HG03039 (cell line): Measurements from ENCODE around the gene EPAS1.
A peak's percentile ranks its signal among the peaks of the same experiment; 100 is the strongest.

Experiments used
- ATAC-seq: cut with Tn5 transposase; IDR thresholded peaks from one replicate; pipeline ENCODE4 v1.9.1; 2021; ENCODE audit warnings: mild to moderate bottlenecking, moderate library complexity; ENCODE audit not compliant: unreplicated experiment

The EPAS1 gene

DNA sequence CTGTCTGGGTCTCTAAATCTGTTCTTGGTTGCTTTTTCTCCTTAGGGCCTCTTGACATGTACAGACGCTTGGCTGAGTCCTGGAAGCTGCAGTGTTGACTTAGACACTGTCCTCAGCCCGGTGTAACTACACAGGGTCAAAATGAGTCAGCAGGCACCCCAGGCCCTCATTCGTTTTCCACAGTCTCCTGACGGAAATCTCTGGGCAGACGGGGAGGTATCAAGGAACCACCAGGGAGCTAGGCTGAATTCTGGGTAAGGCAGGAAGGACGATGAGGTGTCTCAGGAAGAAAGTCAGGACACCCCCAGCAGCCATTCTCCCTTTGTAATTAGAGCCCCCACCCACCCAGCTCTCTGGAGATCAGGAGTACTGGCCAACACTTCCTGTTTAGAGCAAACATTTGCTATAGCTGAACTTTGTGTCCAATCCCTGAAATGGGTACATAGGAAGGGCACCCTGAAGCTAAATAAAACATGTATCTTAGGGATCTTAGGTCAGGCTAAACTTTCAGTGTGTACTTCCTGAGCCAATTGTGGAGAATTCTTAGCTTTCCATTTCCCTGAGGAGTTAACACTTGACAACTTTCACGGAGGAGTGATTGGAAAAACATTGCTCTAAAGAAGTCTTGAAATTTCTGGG is 23.9 kb upstream of the EPAS1 start:
- no peak for ATAC-seq

DNA sequence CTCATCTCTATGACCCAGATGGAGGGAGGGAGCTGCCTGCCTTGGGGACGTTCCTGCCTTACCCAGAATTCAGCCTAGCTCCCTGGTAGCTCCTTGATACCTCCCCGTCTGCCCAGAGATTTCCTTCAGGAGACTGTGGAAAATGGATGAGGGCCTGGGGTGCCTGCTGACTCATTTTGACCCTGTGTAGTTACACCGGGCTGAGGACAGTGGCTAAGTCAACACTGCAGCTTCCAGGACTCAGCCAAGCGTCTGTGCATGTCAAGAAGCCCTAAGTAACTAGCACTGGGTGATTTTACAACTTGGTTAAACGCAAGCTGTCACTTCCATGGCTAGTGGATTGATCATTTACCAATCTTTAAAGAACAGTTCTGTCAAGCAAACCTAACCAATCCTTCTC is 23.3 kb upstream of the EPAS1 start:
- ATAC-seq, result no peak

DNA sequence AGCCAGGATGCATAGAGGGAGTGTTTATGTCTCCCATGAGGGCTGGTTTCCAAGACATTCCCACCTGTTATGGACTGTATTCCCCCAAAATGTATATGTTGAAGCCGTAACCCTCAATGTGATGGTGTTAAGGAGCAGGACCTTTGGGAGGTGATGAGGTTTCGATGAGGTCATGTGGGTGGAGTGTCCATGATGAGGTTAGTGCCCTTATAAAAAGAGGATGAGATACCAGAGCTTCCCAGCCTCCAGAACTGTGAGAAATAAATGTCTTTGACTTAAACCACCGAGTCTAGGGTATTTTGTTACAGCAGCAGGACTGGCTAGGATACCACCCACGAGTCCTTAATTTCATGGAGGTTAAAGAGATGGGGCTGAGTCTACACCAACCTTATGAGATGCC is 22.6 kb upstream of the EPAS1 start:
- no peak for ATAC-seq

DNA sequence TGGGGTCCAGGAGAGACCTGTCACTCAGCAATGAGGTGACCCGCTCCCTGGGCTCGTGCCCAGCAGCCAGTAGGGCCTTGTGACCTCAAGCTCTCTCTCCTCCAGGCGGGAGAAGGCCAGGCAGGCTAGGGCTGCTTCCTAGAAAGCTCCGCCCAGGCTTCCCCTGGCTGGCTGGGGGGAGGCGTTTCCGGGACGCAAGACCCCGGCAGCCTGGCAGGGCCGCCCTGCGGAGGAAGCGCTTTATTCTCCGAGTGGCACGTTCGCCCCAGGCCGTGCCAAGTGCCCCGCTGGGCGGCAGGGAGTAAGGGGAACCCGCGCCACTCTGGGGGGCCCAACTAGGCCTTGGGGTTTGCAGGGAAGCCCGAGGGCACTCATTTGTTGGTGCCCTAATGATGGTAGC is 21.2 kb upstream of the EPAS1 start:
- ATAC-seq, result no peak

DNA sequence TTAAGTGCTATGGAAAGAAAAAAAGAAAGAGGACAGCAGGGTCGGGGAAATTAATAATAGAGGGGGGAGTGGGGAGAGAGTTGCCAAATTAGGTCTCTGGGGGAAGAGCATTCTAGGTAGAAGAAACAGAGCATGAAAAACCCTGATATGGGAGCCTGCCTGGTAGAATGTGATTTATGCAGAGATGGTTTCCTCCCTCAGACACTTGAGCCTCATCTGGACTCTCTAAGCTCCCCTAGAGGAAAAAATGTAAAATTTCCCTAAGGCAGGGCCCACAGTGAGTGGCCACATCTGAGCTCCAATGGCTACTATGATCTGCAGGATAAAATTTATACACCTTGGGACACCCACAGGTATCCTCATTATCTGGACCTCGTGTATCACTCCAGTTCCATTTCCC is 20.6 kb upstream of the EPAS1 start:
- no peak for ATAC-seq

GRCh38 chr2:46277431-46278190 is 19.6 kb upstream of the EPAS1 start:
- ATAC-seq, result no peak

DNA sequence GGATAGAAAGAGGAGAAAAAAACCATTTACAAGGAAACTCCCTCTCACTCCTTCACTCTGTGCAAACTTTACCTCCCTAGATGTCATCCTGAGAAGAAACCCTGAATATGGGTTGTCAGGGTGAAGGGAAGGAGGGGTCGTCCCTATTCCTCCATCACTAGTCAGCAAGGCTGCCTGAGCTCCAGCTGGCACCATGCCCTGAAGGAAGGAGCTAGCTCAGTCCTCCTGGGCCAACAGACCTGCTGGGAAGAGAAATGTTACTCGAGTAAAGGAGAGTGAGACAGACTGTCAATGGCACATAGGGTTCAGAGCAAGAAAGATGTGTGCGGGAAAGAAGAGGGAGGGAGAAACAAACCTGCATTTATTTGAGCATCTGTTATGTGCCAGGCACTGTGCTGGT is 18.3 kb upstream of the EPAS1 start:
- ATAC-seq, result no peak

- ATAC-seq, result no peak
Measured at GRCh38 chr2:46281939-46282338, 15.3 kb upstream of the EPAS1 start.

GRCh38 chr2:46283693-46284092 is 13.5 kb upstream of the EPAS1 start:
- no peak for ATAC-seq

GRCh38 chr2:46284260-46284659 is 12.9 kb upstream of the EPAS1 start:
- no peak for ATAC-seq

DNA sequence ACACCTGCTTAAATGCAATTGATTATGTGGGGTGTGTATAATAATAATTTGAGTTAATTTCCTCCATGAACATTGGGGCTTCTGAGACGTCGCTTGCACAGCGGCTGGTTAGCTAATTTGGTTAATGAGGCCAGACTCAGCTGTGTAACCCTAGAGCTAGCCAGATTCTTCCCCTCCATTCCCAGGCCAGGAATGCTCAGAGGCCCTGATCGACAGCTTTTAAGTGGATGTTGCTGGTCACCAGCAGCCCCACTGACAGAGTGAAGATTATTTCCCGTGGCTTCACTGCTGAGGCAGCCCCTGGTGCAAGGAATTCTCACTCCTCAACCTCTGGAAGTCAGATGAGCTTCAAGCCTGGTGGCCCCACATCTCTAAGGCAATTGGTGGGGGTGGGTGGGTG is 12.4 kb upstream of the EPAS1 start:
- no peak for ATAC-seq

- ATAC-seq, result no peak
Measured at GRCh38 chr2:46286715-46287114, 10.5 kb upstream of the EPAS1 start.

- no peak for ATAC-seq
Measured at GRCh38 chr2:46290078-46290477, 7.1 kb upstream of the EPAS1 start.

DNA sequence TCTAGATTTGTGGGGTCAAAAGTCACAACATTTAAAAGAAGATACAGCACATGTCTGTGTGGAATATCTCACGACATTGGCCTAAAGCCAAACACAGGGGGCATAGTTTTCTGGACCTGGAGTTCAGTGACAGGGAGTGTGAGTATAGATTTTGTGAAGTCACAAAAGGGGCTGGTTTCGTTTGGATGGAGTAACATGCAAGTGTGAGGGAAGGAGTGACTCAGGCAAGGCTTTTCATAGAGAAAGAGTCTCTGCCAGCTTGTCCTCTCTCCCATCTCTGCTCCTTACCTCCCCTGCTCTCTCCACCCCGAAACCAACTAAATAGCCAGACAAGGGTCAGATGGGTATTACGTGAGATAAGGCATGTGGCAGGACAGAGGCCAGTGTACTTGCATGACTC is 3.7 kb upstream of the EPAS1 start:
- ATAC-seq, result no peak

DNA sequence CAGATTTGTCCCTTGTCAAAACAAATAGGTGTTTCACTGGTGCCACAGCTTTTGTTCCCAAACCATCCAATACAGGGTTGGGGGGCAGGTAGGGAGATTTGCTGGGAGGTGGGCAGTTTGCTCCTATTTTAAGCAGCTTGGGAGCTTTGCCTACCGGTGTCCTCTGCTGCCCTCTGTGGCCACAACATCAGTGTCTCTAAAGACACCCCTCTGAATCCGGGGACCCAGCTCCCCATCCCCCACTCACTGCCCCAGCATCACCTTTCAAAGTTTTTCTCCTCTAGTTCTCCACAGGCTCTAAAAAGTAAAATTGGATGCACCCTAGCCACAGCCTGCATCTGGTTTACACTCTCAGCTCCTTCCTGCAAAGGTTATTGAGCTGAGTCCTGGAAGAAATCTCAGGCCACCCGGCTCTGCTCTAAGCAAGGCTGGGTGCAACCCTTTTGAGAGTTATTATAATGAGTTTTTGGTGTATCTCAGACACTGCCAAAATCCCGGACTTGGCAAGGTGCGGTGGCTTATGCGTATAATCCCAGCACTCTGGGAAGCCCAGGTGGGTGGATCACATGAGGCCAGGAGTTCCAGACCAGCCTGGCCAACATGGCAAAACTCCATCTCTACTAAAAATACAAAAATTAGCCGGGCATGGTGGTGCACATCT is 2.9 kb upstream of the EPAS1 start:
- no peak for ATAC-seq

- no peak for ATAC-seq
Measured at GRCh38 chr2:46296216-46296839, 879 bp upstream of the EPAS1 start.

DNA sequence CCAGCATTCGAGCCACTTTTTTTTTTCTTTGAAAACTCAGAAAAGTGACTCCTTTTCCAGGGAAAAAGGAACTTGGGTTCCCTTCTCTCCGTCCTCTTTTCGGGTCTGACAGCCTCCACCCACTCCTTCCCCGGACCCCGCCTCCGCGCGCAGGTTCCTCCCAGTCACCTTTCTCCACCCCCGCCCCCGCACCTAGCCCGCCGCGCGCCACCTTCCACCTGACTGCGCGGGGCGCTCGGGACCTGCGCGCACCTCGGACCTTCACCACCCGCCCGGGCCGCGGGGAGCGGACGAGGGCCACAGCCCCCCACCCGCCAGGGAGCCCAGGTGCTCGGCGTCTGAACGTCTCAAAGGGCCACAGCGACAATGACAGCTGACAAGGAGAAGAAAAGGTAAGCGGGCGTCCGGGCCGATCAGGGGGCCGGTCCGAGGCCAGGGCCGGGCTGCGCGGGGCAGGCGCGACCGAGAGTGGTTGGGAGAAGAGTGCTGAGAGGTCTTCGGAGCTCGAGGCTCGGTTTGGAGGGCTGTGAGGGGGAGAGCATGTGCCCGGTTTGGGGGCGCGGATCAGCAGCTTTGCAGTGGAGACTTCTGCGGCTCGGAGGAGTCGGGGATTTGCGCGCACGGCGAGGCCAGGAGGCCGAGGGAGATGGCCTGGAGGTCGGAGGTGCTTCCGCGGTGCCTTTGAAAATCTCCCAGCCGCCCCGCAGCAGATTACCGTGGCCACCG is 502 bp downstream of the EPAS1 start:
- peak; percentile 26 for ATAC-seq

DNA sequence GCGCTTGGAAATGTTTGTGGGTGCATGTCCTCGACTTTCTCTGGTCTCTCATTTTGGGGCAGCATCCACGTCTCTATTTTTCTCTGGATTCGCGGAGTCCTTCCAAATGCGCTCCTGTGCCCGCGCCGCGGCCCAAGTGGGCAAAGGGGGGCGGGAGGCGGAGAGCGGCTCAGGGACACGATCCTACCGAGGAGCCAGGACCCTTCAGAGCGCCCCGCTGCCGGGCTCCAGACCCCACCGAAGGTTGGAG is 990 bp downstream of the EPAS1 start:
- ATAC-seq, result no peak

- ATAC-seq, result no peak
Measured at GRCh38 chr2:46298522-46299353, 1.5 kb downstream of the EPAS1 start.
